SK-N-SH (cell line): Measurements from ENCODE around the gene JAZF1. TPM values are rescaled to one million over a fixed set of nuclear protein-coding genes. Genes with fewer than 3 reads are reported as not detected.

ENCODE experiments used
- CTCF ChIA-PET: fragments of 300-600, 350-600 bp; formaldehyde crosslinking; extraction: SDS; loops from one replicate; lab custom pipeline; 2021; lab: Yijun Ruan, JAX
- POLR2A ChIA-PET: fragments of 350-600 bp; sonication (Branson Sonifier 250); formaldehyde crosslinking; extraction: SDS; loops from one replicate; lab custom pipeline; 2020; ENCODE audit warnings: antibody characterized with exemption, inconsistent platforms; lab: Yijun Ruan, JAX
- DNase-seq: peaks from one replicate; pipeline ENCODE4 v3.0.0; 2012
- H2AFZ ChIP-seq: fragments of 200-600 bp; sonication (generic); 2 replicates; pipeline ENCODE4 v1.8.1; 2016; ENCODE audit warnings: antibody characterized with exemption, mild to moderate bottlenecking, low read depth
- H3F3A ChIP-seq: fragments of 200-600 bp; sonication (generic); replicated peaks from 2 replicates; pipeline ENCODE3; 2016; ENCODE audit warnings: antibody characterized with exemption, mild to moderate bottlenecking; ENCODE audit not compliant: insufficient read depth
- H3K27ac ChIP-seq, 2 experiments: fragments of 200-500 bp in 1 of 2; fragments of 200-600 bp in 1 of 2; sonication (Bioruptor generic) in 1 of 2; sonication (generic), shearing (Covaris generic) in 1 of 2; 2 replicates each; pipeline versions ENCODE4 v1.5.1 to v1.6.1; 2014 to 2016; ENCODE audit warnings: low read depth in 2 of 2, inconsistent platforms in 1 of 2, low read length in 1 of 2, mild to moderate bottlenecking in 1 of 2, mixed read lengths in 1 of 2
- H3K27me3 ChIP-seq: fragments of 200-600 bp; sonication (generic), shearing (Covaris generic); 2 replicates; pipeline ENCODE4 v1.6.1; 2016; ENCODE audit warnings: mixed run types; ENCODE audit not compliant: insufficient read depth
- H3K36me3 ChIP-seq, 2 experiments: fragments of 200-500 bp in 1 of 2; fragments of 200-600 bp in 1 of 2; sonication (Bioruptor generic) in 1 of 2; sonication (generic) in 1 of 2; replicated peaks in 1 of 2; 2 replicates each; pipeline versions ENCODE3 to v1.5.1; 2014 to 2016; ENCODE audit warnings: low read length in 1 of 2, mild to moderate bottlenecking in 1 of 2; ENCODE audit not compliant: insufficient read depth in 2 of 2, control insufficient read depth in 1 of 2
- H3K4me1 ChIP-seq, 2 experiments: fragments of 200-500 bp in 1 of 2; fragments of 200-600 bp in 1 of 2; sonication (Bioruptor generic) in 1 of 2; sonication (generic), shearing (Covaris generic) in 1 of 2; 2 replicates each; pipeline versions ENCODE4 v1.5.1 to v1.6.1; 2014 to 2016; ENCODE audit warnings: low read depth in 1 of 2, low read length in 1 of 2, mixed run types in 1 of 2; ENCODE audit not compliant: insufficient read depth in 2 of 2, control insufficient read depth in 1 of 2
- H3K4me2 ChIP-seq: fragments of 200-600 bp; sonication (generic), shearing (Covaris generic); 2 replicates; pipeline ENCODE4 v1.6.1; 2017; ENCODE audit warnings: mixed run types
- H3K4me3 ChIP-seq, 2 experiments: fragments of 200-500 bp in 1 of 2; fragments of 200-600 bp in 1 of 2; sonication (Bioruptor generic) in 1 of 2; sonication (generic), shearing (Covaris generic) in 1 of 2; 2 replicates each; pipeline versions ENCODE4 v1.5.1 to v1.8.1; 2014 to 2016; ENCODE audit warnings: low read depth in 2 of 2, inconsistent platforms in 1 of 2, low read length in 1 of 2, mild to moderate bottlenecking in 1 of 2, mixed read lengths in 1 of 2, moderate library complexity in 1 of 2
- H3K79me2 ChIP-seq: fragments of 200-600 bp; sonication (generic); 2 replicates; pipeline ENCODE4 v1.8.1; 2017; ENCODE audit warnings: mild to moderate bottlenecking; ENCODE audit not compliant: insufficient read depth
- H3K9ac ChIP-seq: fragments of 200-600 bp; sonication (generic); 2 replicates; pipeline ENCODE4 v1.6.1; 2017; ENCODE audit warnings: mixed run types
- H3K9me2 ChIP-seq: fragments of 200-600 bp; sonication (generic); 2 replicates; pipeline ENCODE4 v1.6.1; 2017; ENCODE audit warnings: mixed run types
- H3K9me3 ChIP-seq: fragments of 200-600 bp; sonication (generic); 2 replicates; pipeline ENCODE4 v1.6.1; 2017; ENCODE audit warnings: mixed run types, mild to moderate bottlenecking, moderate library complexity
- H4K20me1 ChIP-seq: fragments of 200-600 bp; sonication (generic); 2 replicates; pipeline ENCODE4 v1.6.1; 2017; ENCODE audit warnings: mild to moderate bottlenecking, mixed run types; ENCODE audit not compliant: insufficient read depth
- CHD2 ChIP-seq: fragments of 150-350 bp; IDR thresholded peaks from 2 replicates; pipeline ENCODE4 v1.6.1; 2018; ENCODE audit warnings: low read length; ENCODE audit not compliant: partially characterized antibody
- ELF1 ChIP-seq: IDR thresholded peaks from 2 replicates; pipeline ENCODE4 v1.4.0; 2012
- EZH2phosphoT487 ChIP-seq: fragments of 200-600 bp; sonication (generic); IDR thresholded peaks from 2 replicates; pipeline ENCODE4 v1.6.1; 2017; ENCODE audit warnings: low read depth, mixed run types, mild to moderate bottlenecking, antibody characterized with exemption, moderate library complexity, borderline replicate concordance
- FOXJ3 ChIP-seq: sonication (generic); formaldehyde crosslinking; IDR thresholded peaks from 2 replicates; pipeline ENCODE4 v1.5.1; 2020; ENCODE audit warnings: mild to moderate bottlenecking, missing genetic modification reagents
- FOXM1 ChIP-seq: IDR thresholded peaks from 2 replicates; pipeline ENCODE4 v1.4.0; 2012; ENCODE audit warnings: low read depth, mild to moderate bottlenecking
- GABPA ChIP-seq: IDR thresholded peaks from 2 replicates; pipeline ENCODE4 v1.4.0; 2012; ENCODE audit warnings: low read depth, mild to moderate bottlenecking
- GATA2 ChIP-seq: sonication (generic); formaldehyde crosslinking; IDR thresholded peaks from 2 replicates; pipeline ENCODE4 v1.5.0; 2020; ENCODE audit warnings: mild to moderate bottlenecking, missing genetic modification reagents
- MAX ChIP-seq: IDR thresholded peaks from 2 replicates; pipeline ENCODE4 v1.4.0; 2012; ENCODE audit warnings: low read depth
- MEF2A ChIP-seq: IDR thresholded peaks from 2 replicates; pipeline ENCODE4 v1.4.0; 2012; ENCODE audit warnings: low read depth, borderline replicate concordance
- MXI1 ChIP-seq: IDR thresholded peaks from 2 replicates; pipeline ENCODE4 v1.6.1; 2012; ENCODE audit warnings: mild to moderate bottlenecking, low read depth, low read length, improper control_type of control experiment
- NRF1 ChIP-seq: IDR thresholded peaks from 2 replicates; pipeline ENCODE4 v1.6.1; 2012; ENCODE audit warnings: low read depth, mild to moderate bottlenecking, low read length
- POLR2AphosphoS5 ChIP-seq: IDR thresholded peaks from 2 replicates; pipeline ENCODE4 v1.6.1; 2012; ENCODE audit warnings: low read depth, low read length
- RAD21 ChIP-seq: IDR thresholded peaks from 2 replicates; pipeline ENCODE4 v1.6.1; 2012; ENCODE audit warnings: mild to moderate bottlenecking, low read length
- REST ChIP-seq: IDR thresholded peaks from 2 replicates; pipeline ENCODE4 v1.6.1; 2012; ENCODE audit warnings: mild to moderate bottlenecking, low read depth, low read length, moderate library complexity
- RFX5 ChIP-seq: IDR thresholded peaks from 2 replicates; pipeline ENCODE4 v1.6.1; 2012; ENCODE audit warnings: mild to moderate bottlenecking, improper control_type of control experiment, low read length
- RXRA ChIP-seq: IDR thresholded peaks from 2 replicates; pipeline ENCODE4 v1.4.0; 2012; ENCODE audit warnings: low read depth, mild to moderate bottlenecking, borderline replicate concordance
- SIN3A ChIP-seq: IDR thresholded peaks from 2 replicates; pipeline ENCODE4 v1.6.1; 2012; ENCODE audit warnings: low read depth, mild to moderate bottlenecking, low read length, moderate library complexity, borderline replicate concordance
- SMC3 ChIP-seq: IDR thresholded peaks from 2 replicates; pipeline ENCODE4 v1.6.1; 2012; ENCODE audit warnings: low read depth, low read length, improper control_type of control experiment
- TAF1 ChIP-seq: IDR thresholded peaks from 2 replicates; pipeline ENCODE4 v1.6.1; 2012; ENCODE audit warnings: low read depth, mild to moderate bottlenecking, low read length, moderate library complexity, borderline replicate concordance
- USF2 ChIP-seq: fragments of 150-350 bp; IDR thresholded peaks from 2 replicates; pipeline ENCODE4 v1.6.1; 2017; ENCODE audit warnings: antibody characterized with exemption, low read length, low read depth, borderline replicate concordance
- WGBS: methylation state at CpG from one replicate; pipeline ENCODE4 v1.1.6; 2017; ENCODE audit warnings: low lambda C conversion rate; 5-methylcytosine and 5-hydroxymethylcytosine counted together
- polyA plus RNA-seq, 3 experiments: library from polyadenylated mRNA; depleted of rRNA; stranded (reverse); fragments of >200 nt; gene quantifications; 2 replicates each; pipeline ENCODE4 v1.2.3, GENCODE V29; 2012
- TF ChIP-seq, protein P1 (sequence below): IDR thresholded peaks from 2 replicates; pipeline ENCODE4 v1.4.0; 2012; ENCODE audit warnings: low read depth, borderline replicate concordance
- TF ChIP-seq, protein P2 (sequence below): IDR thresholded peaks from 2 replicates; pipeline ENCODE4 v1.4.0; 2012; ENCODE audit warnings: low read depth, borderline replicate concordance

The JAZF1 gene
- polyA plus RNA-seq, 1 of the 3 experiments (the other 2 are of a cell fraction), result 1.7 TPM

- TF ChIP-seq, protein P1, sequence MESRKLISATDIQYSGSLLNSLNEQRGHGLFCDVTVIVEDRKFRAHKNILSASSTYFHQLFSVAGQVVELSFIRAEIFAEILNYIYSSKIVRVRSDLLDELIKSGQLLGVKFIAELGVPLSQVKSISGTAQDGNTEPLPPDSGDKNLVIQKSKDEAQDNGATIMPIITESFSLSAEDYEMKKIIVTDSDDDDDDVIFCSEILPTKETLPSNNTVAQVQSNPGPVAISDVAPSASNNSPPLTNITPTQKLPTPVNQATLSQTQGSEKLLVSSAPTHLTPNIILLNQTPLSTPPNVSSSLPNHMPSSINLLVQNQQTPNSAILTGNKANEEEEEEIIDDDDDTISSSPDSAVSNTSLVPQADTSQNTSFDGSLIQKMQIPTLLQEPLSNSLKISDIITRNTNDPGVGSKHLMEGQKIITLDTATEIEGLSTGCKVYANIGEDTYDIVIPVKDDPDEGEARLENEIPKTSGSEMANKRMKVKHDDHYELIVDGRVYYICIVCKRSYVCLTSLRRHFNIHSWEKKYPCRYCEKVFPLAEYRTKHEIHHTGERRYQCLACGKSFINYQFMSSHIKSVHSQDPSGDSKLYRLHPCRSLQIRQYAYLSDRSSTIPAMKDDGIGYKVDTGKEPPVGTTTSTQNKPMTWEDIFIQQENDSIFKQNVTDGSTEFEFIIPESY, result no peak
- TF ChIP-seq USF2 (no peak), MEF2A (no peak), REST (no peak), RAD21 (no peak), ELF1 (no peak), TAF1 (no peak), EZH2phosphoT487 (no peak), GATA2 (CRISPR knock-in tag) (no peak)
Observed at GRCh38 chr7:27994639-27995038, 186.0 kb downstream of the JAZF1 start (continued).

GRCh38 chr7:27992755-27993493, 187.7 kb downstream of the JAZF1 start:
- CTCF ChIA-PET, result no interaction called here
- POLR2A ChIA-PET, result no interaction called here
- no peak overlapping the region for H3K4me2 ChIP-seq
- TF ChIP-seq SMC3 (no peak), RXRA (no peak), GABPA (no peak), RFX5 (no peak), NRF1 (no peak), MAX (no peak), GATA2 (CRISPR knock-in tag) (no peak), SIN3A (no peak), FOXJ3 (CRISPR knock-in tag) (no peak), RAD21 (no peak), EZH2phosphoT487 (no peak), CHD2 (no peak), FOXM1 (no peak), MXI1 (no peak), POLR2AphosphoS5 (no peak)
- TF ChIP-seq, protein P2, sequence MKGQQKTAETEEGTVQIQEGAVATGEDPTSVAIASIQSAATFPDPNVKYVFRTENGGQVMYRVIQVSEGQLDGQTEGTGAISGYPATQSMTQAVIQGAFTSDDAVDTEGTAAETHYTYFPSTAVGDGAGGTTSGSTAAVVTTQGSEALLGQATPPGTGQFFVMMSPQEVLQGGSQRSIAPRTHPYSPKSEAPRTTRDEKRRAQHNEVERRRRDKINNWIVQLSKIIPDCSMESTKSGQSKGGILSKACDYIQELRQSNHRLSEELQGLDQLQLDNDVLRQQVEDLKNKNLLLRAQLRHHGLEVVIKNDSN, result no peak
- TF ChIP-seq, protein P1, result no peak

More at GRCh38 chr7:27992755-27993493, 187.7 kb downstream of the JAZF1 start:
- Histone ChIP-seq H3K27ac (no peak overlapping the region), H3F3A (peaks cover 8% of the 10 kb centered on the region), H2AFZ (no peak overlapping the region), H3K9me3 (no peaks in the 10 kb centered on the region), H3K9me2 (no peaks in the 10 kb centered on the region), H3K9ac (no peak overlapping the region), H4K20me1 (no peaks in the 10 kb centered on the region), H3K79me2 (no peaks in the 10 kb centered on the region), H3K4me3 (no peak overlapping the region), H3K4me1 (peaks cover 9 to 13% of the 10 kb centered on the region in 2 experiments), H3K36me3 (no peaks in the 10 kb centered on the region), H3K27me3 (no peaks in the 10 kb centered on the region)
- DNase-seq, result no peak
- WGBS, result 85% methylated on average over 8 of the region's 8 CpGs
